Endothelial cell of hepatic sinusoid (primary cell): Measurements from ENCODE around the gene MAS1L.

ENCODE experiments used
- in situ Hi-C: cut with HindIII; loops from 2 replicates; pipeline ENCODE4 v1.10.0; 2017; ENCODE audit warnings: low sequenced_read_pairs

Gene MAS1L

DNA sequence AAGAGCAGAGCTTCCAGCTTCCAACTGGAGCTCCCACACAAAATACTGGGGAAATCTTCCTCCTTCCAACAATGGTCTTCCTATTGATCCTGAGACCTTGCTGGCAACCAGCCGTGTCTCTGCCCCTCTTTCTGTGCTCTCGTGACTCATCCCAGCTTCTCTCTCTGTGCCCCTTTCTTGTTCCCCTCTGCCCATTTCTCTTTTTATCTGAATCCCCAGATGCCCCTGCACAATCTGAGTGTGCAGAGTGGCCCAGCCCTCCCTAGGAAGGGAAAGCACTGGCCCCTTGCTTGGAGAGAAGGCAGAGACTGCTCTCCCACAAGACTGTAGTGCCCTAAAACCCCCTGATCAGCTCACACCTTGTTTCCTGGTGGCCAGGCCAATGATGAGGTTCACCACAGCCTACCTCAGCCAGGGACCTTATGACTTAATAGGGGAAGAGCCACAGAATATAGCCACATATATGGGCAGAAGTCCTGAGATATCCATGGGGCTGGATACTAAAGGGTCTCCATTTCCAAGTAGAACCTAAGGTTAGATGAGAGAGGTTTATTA lies 23.1 kb upstream of the MAS1L start:
- in situ Hi-C loops: loop anchor here (5.0 kb wide), 1 partner anchor 34 kb away; no protein-coding TSS in a partner anchor

GRCh38 chr6:29510202-29510601 lies 22.4 kb upstream of the MAS1L start:
- in situ Hi-C loops: loop anchor here (5.0 kb wide), 1 partner anchor 33 kb away; no protein-coding TSS in a partner anchor

GRCh38 chr6:29509711-29510110 lies 22.0 kb upstream of the MAS1L start:
- in situ Hi-C loops: loop anchor here (5.0 kb wide), 1 partner anchor 32 kb away; no protein-coding TSS in a partner anchor

GRCh38 chr6:29509239-29509638 lies 21.5 kb upstream of the MAS1L start:
- in situ Hi-C loops: no loop called here

GRCh38 chr6:29507319-29507718 lies 19.6 kb upstream of the MAS1L start:
- in situ Hi-C loops: no loop called here

- in situ Hi-C loops: no loop called here
Measured at GRCh38 chr6:29506446-29507067, 18.8 kb upstream of the MAS1L start.

- in situ Hi-C loops: no loop called here
Measured at GRCh38 chr6:29505808-29506207, 18.1 kb upstream of the MAS1L start.

- in situ Hi-C loops: loop anchor here (5.0 kb wide), 1 partner anchor 73 kb away; no protein-coding TSS in a partner anchor
Measured at GRCh38 chr6:29504961-29505360, 17.2 kb upstream of the MAS1L start.

GRCh38 chr6:29502597-29502996 lies 14.8 kb upstream of the MAS1L start:
- in situ Hi-C loops: loop anchor here (5.0 kb wide), 1 partner anchor 70 kb away; no protein-coding TSS in a partner anchor

GRCh38 chr6:29502181-29502580 lies 14.4 kb upstream of the MAS1L start:
- in situ Hi-C loops: loop anchor here (5.0 kb wide), 1 partner anchor 70 kb away; no protein-coding TSS in a partner anchor

GRCh38 chr6:29501106-29501505 lies 13.3 kb upstream of the MAS1L start:
- in situ Hi-C loops: loop anchor here (5.0 kb wide), 1 partner anchor 69 kb away; no protein-coding TSS in a partner anchor

DNA sequence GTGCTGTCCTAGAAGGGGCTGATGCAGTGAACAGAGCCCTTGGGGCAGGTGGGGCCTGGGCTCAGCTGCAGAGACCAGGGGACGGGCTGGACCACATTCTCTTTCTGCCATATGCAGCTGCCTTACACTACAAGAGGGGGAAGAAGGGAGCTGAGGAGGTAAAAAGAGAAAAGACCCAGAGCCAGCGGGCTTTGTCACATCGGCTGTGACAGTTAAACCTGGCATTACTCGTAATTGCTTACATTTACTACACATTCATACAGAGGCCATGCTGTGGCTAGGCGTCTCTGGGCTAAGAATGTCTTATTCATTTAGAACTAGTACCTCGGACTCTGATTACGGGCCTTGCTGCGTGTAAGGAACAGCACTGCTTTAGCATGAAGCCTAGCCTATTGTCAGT lies 12.8 kb upstream of the MAS1L start:
- in situ Hi-C loops: loop anchor here (5.0 kb wide), 1 partner anchor 68 kb away; no protein-coding TSS in a partner anchor

GRCh38 chr6:29499704-29500103 lies 11.9 kb upstream of the MAS1L start:
- in situ Hi-C loops: loop anchor here (5.0 kb wide), 1 partner anchor 67 kb away; no protein-coding TSS in a partner anchor

GRCh38 chr6:29496961-29497360 lies 9.2 kb upstream of the MAS1L start:
- in situ Hi-C loops: no loop called here

- in situ Hi-C loops: no loop called here
Measured at GRCh38 chr6:29495571-29495970, 7.8 kb upstream of the MAS1L start.

DNA sequence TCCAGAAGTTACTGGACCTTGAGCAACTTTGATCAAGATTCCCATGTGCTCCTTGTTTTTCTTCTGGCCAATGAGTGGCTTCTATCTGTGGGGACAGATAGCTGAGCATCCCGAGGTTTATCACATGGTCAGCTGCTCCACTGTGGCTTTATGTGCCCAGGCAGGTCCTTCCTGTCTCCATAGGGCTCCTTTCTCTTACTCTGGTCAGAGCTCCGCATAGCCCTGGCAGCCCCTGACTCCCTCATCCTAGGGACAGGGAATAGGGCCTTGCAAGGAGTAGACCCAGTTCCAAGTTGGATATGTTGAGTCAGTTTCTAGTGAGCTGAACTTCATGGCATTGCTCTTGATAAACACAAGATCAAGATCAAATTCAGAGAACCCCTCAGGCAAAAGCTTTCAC lies 6.4 kb upstream of the MAS1L start:
- in situ Hi-C loops: no loop called here

DNA sequence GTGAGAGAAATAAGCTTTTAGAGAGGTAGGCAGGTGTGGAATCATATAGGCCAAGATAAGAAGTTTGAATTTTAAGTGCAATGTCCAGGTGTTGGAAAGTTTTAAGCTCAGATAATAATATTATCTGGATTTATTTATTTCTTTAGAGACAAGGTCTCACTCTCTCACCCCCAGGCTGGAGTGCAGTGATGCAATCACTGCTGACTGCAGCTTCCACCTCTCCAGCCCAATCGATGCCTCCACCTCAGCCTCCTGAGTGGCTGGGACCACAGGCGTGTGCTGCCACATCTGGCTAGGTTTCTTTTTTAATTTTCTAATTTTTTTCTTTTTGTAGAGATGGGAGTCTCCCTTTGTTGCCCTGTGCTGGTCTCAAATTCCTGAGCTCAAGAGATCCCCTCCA lies 5.5 kb upstream of the MAS1L start:
- in situ Hi-C loops: no loop called here

- in situ Hi-C loops: no loop called here
Measured at GRCh38 chr6:29491574-29491973, 3.8 kb upstream of the MAS1L start.

GRCh38 chr6:29490552-29490951 lies 2.8 kb upstream of the MAS1L start:
- in situ Hi-C loops: no loop called here

GRCh38 chr6:29490055-29490454 lies 2.3 kb upstream of the MAS1L start:
- in situ Hi-C loops: no loop called here

DNA sequence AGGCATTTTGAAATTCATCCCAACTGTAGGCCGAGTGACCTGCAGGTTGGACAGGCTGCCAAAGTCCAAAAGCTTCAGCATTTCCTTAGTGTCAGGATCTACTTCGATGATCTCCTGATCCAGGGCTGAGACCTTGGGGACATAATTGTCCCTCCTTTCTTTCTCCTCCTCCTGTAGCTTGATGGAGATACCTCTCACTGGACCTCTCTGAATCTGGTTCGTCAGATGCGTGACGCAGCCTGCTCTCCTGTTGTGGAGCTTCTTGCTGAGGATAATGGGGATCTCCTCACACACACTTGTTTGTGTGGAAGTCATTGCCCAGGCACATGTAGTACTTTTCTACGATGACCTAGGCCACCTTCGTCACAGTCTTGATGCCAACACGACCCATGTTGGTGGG lies 1.5 kb upstream of the MAS1L start:
- in situ Hi-C loops: no loop called here

DNA sequence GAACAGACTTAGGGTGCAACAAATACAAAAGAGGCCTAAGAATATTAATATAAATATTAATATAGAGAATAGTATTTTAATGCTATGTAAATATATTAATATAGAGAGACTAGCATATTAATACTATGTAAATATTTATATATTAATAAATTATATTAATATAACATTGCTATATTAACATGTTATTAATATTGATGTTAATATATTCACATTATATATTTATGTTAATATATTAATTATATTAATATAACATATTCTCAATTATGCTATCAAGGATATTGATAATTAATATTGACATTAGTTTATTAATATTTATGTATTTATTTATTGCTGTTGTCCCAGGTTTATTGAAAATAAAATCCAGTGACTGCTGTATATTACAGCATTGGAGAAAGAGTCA lies 1.1 kb upstream of the MAS1L start:
- in situ Hi-C loops: no loop called here
